GM23338 (cell line): Measurements from ENCODE around the gene DNAAF3. TPM values are rescaled to one million over a fixed set of nuclear protein-coding genes. Genes with fewer than 3 reads are reported as not detected.

Experiments
- ATAC-seq: fragments of 200-7000 bp; cut with Tn5 transposase; 3 replicates; pipeline ENCODE4 v1.9.1; 2020
- DNase-seq: peaks from one replicate; pipeline ENCODE4 v3.0.0-alpha.2; 2015; ENCODE audit warnings: low spot score
- H2AFZ ChIP-seq: fragments of 200-600 bp; sonication (generic); 2 replicates; pipeline ENCODE4 v1.8.0; 2016; ENCODE audit warnings: antibody characterized with exemption, mild to moderate bottlenecking, moderate library complexity
- H3F3A ChIP-seq: fragments of 200-600 bp; sonication (generic); replicated peaks from 2 replicates; pipeline ENCODE4 v1.8.0; 2017; ENCODE audit warnings: antibody characterized with exemption, mixed run types, low read depth
- H3K27ac ChIP-seq: fragments of 200-600 bp; sonication (generic); 2 replicates; pipeline ENCODE4 v1.6.1; 2016; ENCODE audit warnings: low read depth
- H3K27me3 ChIP-seq: fragments of 200-600 bp; sonication (generic); 2 replicates; pipeline ENCODE4 v1.8.0; 2016; ENCODE audit warnings: mild to moderate bottlenecking, mixed run types, moderate library complexity; ENCODE audit not compliant: insufficient read depth
- H3K36me3 ChIP-seq: fragments of 200-600 bp; sonication (generic); 2 replicates; pipeline ENCODE4 v1.8.0; 2016; ENCODE audit warnings: mild to moderate bottlenecking; ENCODE audit not compliant: insufficient read depth
- H3K4me1 ChIP-seq: fragments of 200-600 bp; sonication (generic); 2 replicates; pipeline ENCODE4 v1.8.0; 2016; ENCODE audit warnings: mild to moderate bottlenecking, moderate library complexity; ENCODE audit not compliant: insufficient read depth
- H3K4me2 ChIP-seq: fragments of 200-600 bp; sonication (generic); 2 replicates; pipeline ENCODE4 v1.7.1; 2017; ENCODE audit warnings: mixed run types
- H3K4me3 ChIP-seq: fragments of 200-600 bp; sonication (generic); 2 replicates; pipeline ENCODE4 v1.6.1; 2016; ENCODE audit warnings: mixed run types
- H3K79me2 ChIP-seq: fragments of 200-600 bp; sonication (generic); replicated peaks from 2 replicates; pipeline ENCODE4 v1.8.0; 2017; ENCODE audit warnings: mild to moderate bottlenecking; ENCODE audit not compliant: insufficient read depth
- H3K9me2 ChIP-seq: fragments of 200-600 bp; sonication (generic); 2 replicates; pipeline ENCODE4 v1.8.0; 2017; ENCODE audit not compliant: insufficient read depth
- H4K20me1 ChIP-seq: fragments of 200-600 bp; sonication (generic); replicated peaks from 2 replicates; pipeline ENCODE4 v1.8.0; 2017; ENCODE audit warnings: mild to moderate bottlenecking; ENCODE audit not compliant: insufficient read depth
- H3K27ac Mint-ChIP-seq: 2 replicates; pipeline ENCODE4 v1.8.0; 2020; ENCODE audit warnings: inconsistent platforms, mild to moderate bottlenecking, moderate library complexity, mixed read lengths
- H3K27me3 Mint-ChIP-seq: 3 replicates; pipeline ENCODE4 v1.8.0; 2022; ENCODE audit warnings: low read depth, mild to moderate bottlenecking, moderate library complexity, mixed read lengths, inconsistent platforms; ENCODE audit not compliant: insufficient read depth, poor library complexity
- H3K36me3 Mint-ChIP-seq: 3 replicates; pipeline ENCODE4 v1.8.0; 2021; ENCODE audit warnings: low read depth, mild to moderate bottlenecking, inconsistent platforms, moderate library complexity, mixed read lengths
- H3K4me1 Mint-ChIP-seq: 3 replicates; pipeline ENCODE4 v1.8.0; 2020; ENCODE audit warnings: mild to moderate bottlenecking, inconsistent platforms, mixed read lengths
- H3K4me3 Mint-ChIP-seq: 3 replicates; pipeline ENCODE4 v1.8.0; 2021; ENCODE audit warnings: moderate library complexity, mild to moderate bottlenecking, inconsistent platforms, mixed read lengths
- H3K9me3 Mint-ChIP-seq: 3 replicates; pipeline ENCODE4 v1.8.0; 2020; ENCODE audit warnings: moderate library complexity, mild to moderate bottlenecking, inconsistent platforms, mixed read lengths
- CREB1 ChIP-seq: fragments of 250-450 bp; sonication (Bioruptor Pico); IDR thresholded peaks from 2 replicates; pipeline ENCODE4 v1.5.0; 2020; ENCODE audit warnings: low read depth, mild to moderate bottlenecking, moderate library complexity
- EZH2 ChIP-seq: fragments of 200-600 bp; sonication (generic); IDR thresholded peaks from one replicate; pipeline ENCODE4 v1.8.0; 2017; ENCODE audit warnings: antibody characterized with exemption, mild to moderate bottlenecking, low read depth; ENCODE audit not compliant: unreplicated experiment
- EZH2phosphoT487 ChIP-seq: fragments of 200-600 bp; sonication (generic); IDR thresholded peaks from one replicate; pipeline ENCODE4 v1.8.1; 2018; ENCODE audit warnings: antibody characterized with exemption; ENCODE audit not compliant: unreplicated experiment
- JUNB ChIP-seq: IDR thresholded peaks from one replicate; pipeline ENCODE4 v1.6.1; 2016; ENCODE audit warnings: antibody characterized with exemption; ENCODE audit not compliant: unreplicated experiment
- NANOG ChIP-seq: IDR thresholded peaks from 2 replicates; pipeline ENCODE4 v1.6.1; 2016; ENCODE audit warnings: antibody characterized with exemption, borderline replicate concordance
- POLR2AphosphoS5 ChIP-seq: IDR thresholded peaks from 2 replicates; pipeline ENCODE4 v1.6.1; 2016; ENCODE audit warnings: antibody characterized with exemption, low read depth
- STAT1 ChIP-seq: IDR thresholded peaks from one replicate; pipeline ENCODE4 v1.6.1; 2016; ENCODE audit warnings: antibody characterized with exemption; ENCODE audit not compliant: unreplicated experiment
- ZNF114 ChIP-seq: fragments of 250-450 bp; sonication (Bioruptor Pico); IDR thresholded peaks from 2 replicates; pipeline ENCODE4 v1.5.0; 2020; ENCODE audit warnings: mild to moderate bottlenecking, moderate library complexity
- ZNF331 ChIP-seq: fragments of 250-450 bp; sonication (Bioruptor Pico); IDR thresholded peaks from 2 replicates; pipeline ENCODE4 v1.5.0; 2020; ENCODE audit warnings: low read depth, mild to moderate bottlenecking, moderate library complexity
- polyA plus RNA-seq: library from polyadenylated mRNA; unstranded; fragments of >200 nt; fragmentation: Nextera tagmentation; extraction: Ambion mirVana; gene quantifications from 2 replicates; pipeline ENCODE4 v1.2.1, GENCODE V29; 2016
- total RNA-seq: library from RNA; depleted of rRNA; stranded (reverse); fragments of >200 nt; shearing (Covaris generic); gene quantifications from 2 replicates; pipeline ENCODE4 v1.2.3, GENCODE V29; 2014
- TF ChIP-seq, protein P1 (sequence below): IDR thresholded peaks from 2 replicates; pipeline ENCODE4 v1.6.1; 2016; ENCODE audit warnings: antibody characterized with exemption
- TF ChIP-seq, protein P2 (sequence below), 2 experiments: fragments of 200-600 bp in 1 of 2; sonication (generic) in 1 of 2; conservative IDR thresholded peaks; 2 replicates each; pipeline versions ENCODE4 v1.5.1 to v1.6.1; 2016 to 2017; ENCODE audit warnings: antibody characterized with exemption in 2 of 2, low read depth in 2 of 2, mild to moderate bottlenecking in 2 of 2, moderate library complexity in 1 of 2
- TF ChIP-seq, protein P3 (sequence below): fragments of 250-450 bp; sonication (Bioruptor Pico); IDR thresholded peaks from 2 replicates; pipeline ENCODE4 v1.5.0; 2020; ENCODE audit warnings: mild to moderate bottlenecking, moderate library complexity
- TF ChIP-seq, protein P4 (sequence below): IDR thresholded peaks from one replicate; pipeline ENCODE4 v1.6.1; 2018; ENCODE audit warnings: antibody characterized with exemption; ENCODE audit not compliant: unreplicated experiment

Gene DNAAF3
- total and polyA plus RNA-seq, 2 experiments from 2014 or later, result 8.5 to 9.0 TPM

DNA sequence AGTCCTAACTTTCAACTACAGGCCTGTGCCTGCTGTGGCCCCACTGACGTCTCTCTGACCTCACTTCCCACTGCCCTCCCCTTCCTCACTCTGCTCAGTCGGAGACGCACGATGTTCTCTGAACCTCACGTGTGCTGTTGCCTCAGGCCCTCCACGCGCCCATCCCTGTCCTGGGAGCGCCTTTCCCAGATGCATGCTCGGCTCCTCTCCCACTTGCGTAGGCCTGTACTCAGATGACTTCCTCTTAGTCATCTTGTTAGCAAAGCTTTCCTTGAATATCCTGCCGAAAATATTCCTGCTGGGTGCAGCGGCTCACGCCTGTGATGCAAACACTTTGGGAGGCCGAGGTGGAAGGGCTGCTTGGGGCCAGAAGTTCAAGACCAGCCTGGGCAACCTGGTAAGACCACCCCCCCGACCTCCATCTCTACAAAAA lies 23.0 kb upstream of the DNAAF3 start:
- Histone ChIP-seq H3K4me1 (no peaks in the 10 kb centered on the region), H3K79me2 (no peaks in the 10 kb centered on the region), H3K36me3 (no peaks in the 10 kb centered on the region), H3K4me3 (no peak overlapping the region), H3K9me2 (no peaks in the 10 kb centered on the region), H3F3A (no peaks in the 10 kb centered on the region), H4K20me1 (no peaks in the 10 kb centered on the region), H3K27ac (no peak overlapping the region), H3K27me3 (no peaks in the 10 kb centered on the region), H3K4me2 (no peak overlapping the region), H2AFZ (0 out of 2 replicates have a peak overlapping the region, but pooled peaks have one; percentile 74)
- TF ChIP-seq EZH2phosphoT487 (no peak), ZNF114 (CRISPR knock-in tag) (no peak), ZNF331 (CRISPR knock-in tag) (no peak), EZH2 (no peak), CREB1 (no peak), STAT1 (no peak), JUNB (no peak), NANOG (no peak), POLR2AphosphoS5 (no peak)
- TF ChIP-seq, protein P1, sequence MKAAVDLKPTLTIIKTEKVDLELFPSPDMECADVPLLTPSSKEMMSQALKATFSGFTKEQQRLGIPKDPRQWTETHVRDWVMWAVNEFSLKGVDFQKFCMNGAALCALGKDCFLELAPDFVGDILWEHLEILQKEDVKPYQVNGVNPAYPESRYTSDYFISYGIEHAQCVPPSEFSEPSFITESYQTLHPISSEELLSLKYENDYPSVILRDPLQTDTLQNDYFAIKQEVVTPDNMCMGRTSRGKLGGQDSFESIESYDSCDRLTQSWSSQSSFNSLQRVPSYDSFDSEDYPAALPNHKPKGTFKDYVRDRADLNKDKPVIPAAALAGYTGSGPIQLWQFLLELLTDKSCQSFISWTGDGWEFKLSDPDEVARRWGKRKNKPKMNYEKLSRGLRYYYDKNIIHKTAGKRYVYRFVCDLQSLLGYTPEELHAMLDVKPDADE, result no peak
- TF ChIP-seq, protein P2, sequence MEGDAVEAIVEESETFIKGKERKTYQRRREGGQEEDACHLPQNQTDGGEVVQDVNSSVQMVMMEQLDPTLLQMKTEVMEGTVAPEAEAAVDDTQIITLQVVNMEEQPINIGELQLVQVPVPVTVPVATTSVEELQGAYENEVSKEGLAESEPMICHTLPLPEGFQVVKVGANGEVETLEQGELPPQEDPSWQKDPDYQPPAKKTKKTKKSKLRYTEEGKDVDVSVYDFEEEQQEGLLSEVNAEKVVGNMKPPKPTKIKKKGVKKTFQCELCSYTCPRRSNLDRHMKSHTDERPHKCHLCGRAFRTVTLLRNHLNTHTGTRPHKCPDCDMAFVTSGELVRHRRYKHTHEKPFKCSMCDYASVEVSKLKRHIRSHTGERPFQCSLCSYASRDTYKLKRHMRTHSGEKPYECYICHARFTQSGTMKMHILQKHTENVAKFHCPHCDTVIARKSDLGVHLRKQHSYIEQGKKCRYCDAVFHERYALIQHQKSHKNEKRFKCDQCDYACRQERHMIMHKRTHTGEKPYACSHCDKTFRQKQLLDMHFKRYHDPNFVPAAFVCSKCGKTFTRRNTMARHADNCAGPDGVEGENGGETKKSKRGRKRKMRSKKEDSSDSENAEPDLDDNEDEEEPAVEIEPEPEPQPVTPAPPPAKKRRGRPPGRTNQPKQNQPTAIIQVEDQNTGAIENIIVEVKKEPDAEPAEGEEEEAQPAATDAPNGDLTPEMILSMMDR (conservative IDR thresholded peaks at IDR 0.05; ENCODE audit: low read depth in 2 of 2), result no peak
- TF ChIP-seq, protein P3, sequence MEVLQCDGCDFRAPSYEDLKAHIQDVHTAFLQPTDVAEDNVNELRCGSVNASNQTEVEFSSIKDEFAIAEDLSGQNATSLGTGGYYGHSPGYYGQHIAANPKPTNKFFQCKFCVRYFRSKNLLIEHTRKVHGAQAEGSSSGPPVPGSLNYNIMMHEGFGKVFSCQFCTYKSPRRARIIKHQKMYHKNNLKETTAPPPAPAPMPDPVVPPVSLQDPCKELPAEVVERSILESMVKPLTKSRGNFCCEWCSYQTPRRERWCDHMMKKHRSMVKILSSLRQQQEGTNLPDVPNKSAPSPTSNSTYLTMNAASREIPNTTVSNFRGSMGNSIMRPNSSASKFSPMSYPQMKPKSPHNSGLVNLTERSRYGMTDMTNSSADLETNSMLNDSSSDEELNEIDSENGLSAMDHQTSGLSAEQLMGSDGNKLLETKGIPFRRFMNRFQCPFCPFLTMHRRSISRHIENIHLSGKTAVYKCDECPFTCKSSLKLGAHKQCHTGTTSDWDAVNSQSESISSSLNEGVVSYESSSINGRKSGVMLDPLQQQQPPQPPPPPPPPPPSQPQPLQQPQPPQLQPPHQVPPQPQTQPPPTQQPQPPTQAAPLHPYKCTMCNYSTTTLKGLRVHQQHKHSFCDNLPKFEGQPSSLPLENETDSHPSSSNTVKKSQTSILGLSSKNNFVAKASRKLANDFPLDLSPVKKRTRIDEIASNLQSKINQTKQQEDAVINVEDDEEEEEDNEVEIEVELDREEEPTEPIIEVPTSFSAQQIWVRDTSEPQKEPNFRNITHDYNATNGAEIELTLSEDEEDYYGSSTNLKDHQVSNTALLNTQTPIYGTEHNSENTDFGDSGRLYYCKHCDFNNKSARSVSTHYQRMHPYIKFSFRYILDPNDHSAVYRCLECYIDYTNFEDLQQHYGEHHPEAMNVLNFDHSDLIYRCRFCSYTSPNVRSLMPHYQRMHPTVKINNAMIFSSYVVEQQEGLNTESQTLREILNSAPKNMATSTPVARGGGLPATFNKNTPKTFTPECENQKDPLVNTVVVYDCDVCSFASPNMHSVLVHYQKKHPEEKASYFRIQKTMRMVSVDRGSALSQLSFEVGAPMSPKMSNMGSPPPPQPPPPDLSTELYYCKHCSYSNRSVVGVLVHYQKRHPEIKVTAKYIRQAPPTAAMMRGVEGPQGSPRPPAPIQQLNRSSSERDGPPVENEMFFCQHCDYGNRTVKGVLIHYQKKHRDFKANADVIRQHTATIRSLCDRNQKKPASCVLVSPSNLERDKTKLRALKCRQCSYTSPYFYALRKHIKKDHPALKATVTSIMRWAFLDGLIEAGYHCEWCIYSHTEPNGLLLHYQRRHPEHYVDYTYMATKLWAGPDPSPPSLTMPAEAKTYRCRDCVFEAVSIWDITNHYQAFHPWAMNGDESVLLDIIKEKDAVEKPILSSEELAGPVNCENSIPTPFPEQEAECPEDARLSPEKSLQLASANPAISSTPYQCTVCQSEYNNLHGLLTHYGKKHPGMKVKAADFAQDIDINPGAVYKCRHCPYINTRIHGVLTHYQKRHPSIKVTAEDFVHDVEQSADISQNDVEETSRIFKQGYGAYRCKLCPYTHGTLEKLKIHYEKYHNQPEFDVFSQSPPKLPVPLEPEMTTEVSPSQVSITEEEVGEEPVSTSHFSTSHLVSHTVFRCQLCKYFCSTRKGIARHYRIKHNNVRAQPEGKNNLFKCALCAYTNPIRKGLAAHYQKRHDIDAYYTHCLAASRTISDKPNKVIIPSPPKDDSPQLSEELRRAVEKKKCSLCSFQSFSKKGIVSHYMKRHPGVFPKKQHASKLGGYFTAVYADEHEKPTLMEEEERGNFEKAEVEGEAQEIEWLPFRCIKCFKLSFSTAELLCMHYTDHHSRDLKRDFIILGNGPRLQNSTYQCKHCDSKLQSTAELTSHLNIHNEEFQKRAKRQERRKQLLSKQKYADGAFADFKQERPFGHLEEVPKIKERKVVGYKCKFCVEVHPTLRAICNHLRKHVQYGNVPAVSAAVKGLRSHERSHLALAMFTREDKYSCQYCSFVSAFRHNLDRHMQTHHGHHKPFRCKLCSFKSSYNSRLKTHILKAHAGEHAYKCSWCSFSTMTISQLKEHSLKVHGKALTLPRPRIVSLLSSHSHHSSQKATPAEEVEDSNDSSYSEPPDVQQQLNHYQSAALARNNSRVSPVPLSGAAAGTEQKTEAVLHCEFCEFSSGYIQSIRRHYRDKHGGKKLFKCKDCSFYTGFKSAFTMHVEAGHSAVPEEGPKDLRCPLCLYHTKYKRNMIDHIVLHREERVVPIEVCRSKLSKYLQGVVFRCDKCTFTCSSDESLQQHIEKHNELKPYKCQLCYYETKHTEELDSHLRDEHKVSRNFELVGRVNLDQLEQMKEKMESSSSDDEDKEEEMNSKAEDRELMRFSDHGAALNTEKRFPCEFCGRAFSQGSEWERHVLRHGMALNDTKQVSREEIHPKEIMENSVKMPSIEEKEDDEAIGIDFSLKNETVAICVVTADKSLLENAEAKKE (CRISPR knock-in tag), result no peak
- TF ChIP-seq, protein P4, sequence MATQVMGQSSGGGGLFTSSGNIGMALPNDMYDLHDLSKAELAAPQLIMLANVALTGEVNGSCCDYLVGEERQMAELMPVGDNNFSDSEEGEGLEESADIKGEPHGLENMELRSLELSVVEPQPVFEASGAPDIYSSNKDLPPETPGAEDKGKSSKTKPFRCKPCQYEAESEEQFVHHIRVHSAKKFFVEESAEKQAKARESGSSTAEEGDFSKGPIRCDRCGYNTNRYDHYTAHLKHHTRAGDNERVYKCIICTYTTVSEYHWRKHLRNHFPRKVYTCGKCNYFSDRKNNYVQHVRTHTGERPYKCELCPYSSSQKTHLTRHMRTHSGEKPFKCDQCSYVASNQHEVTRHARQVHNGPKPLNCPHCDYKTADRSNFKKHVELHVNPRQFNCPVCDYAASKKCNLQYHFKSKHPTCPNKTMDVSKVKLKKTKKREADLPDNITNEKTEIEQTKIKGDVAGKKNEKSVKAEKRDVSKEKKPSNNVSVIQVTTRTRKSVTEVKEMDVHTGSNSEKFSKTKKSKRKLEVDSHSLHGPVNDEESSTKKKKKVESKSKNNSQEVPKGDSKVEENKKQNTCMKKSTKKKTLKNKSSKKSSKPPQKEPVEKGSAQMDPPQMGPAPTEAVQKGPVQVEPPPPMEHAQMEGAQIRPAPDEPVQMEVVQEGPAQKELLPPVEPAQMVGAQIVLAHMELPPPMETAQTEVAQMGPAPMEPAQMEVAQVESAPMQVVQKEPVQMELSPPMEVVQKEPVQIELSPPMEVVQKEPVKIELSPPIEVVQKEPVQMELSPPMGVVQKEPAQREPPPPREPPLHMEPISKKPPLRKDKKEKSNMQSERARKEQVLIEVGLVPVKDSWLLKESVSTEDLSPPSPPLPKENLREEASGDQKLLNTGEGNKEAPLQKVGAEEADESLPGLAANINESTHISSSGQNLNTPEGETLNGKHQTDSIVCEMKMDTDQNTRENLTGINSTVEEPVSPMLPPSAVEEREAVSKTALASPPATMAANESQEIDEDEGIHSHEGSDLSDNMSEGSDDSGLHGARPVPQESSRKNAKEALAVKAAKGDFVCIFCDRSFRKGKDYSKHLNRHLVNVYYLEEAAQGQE, result no peak
- Mint-ChIP-seq H3K27me3 (peaks cover 6% of the 10 kb centered on the region), H3K9me3 (no peaks in the 10 kb centered on the region), H3K4me1 (no peaks in the 10 kb centered on the region), H3K36me3 (no peaks in the 10 kb centered on the region), H3K4me3 (no peak overlapping the region), H3K27ac (no peak overlapping the region)
- DNase-seq, result no peak
- no peak; the same call in 2 of the 3 replicates for ATAC-seq
